ENCODE data around the gene IGSF21.

IGSF21 gene

DNA sequence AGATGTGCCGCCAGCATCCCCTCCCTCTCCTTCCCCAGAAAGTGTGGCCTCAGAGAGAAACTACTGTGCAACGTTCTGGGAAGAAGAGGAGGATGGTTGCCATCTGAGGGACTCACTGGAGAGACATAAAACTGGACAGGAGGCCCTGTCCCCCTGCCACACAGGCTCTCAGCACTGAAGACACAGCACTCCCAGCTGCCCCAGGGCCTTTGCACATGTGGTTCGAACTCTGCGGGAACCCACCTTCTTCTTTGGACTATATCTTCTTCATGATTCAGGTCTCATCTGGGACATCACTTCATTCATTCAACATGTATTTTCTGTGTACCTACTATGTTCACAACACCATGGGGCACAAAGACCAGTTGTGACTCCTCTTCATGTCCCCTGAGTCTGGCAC is 17.4 kb downstream of the IGSF21 start:
- H3K27ac ChIP-seq (ENCODE audit: low read depth, low read length): no peak overlapping the region
- no peaks in the 10 kb centered on the region for H3K27me3 ChIP-seq (ENCODE audit: control insufficient read depth, low read length)
- no peaks in the 10 kb centered on the region for H3F3A ChIP-seq (ENCODE audit: control insufficient read depth, insufficient read depth)
- H3K4me3 ChIP-seq (ENCODE audit: low read length): no peak overlapping the region
- H3K9me3 ChIP-seq (ENCODE audit: control insufficient read depth, insufficient read depth, low read length): no peaks in the 10 kb centered on the region
- H3K36me3 ChIP-seq (ENCODE audit: control insufficient read depth, low read length): no peaks in the 10 kb centered on the region
- no peaks in the 10 kb centered on the region for H3K4me1 ChIP-seq (ENCODE audit: control insufficient read depth, low read length)
- H4K20me1 ChIP-seq (ENCODE audit: control insufficient read depth, insufficient read depth, low read depth, low read length): no peaks in the 10 kb centered on the region
- TF ChIP-seq CTCF (IDR thresholded peaks at IDR 0.05; ENCODE audit: low read depth, low read length, poor library complexity, severe bottlenecking) (no peak), EZH2phosphoT487 (IDR thresholded peaks at IDR 0.05; ENCODE audit: borderline replicate concordance, low read length) (no peak)
- H3K9me2 ChIP-seq (replicated peaks; ENCODE audit: control insufficient read depth, low read length): no peaks in the 10 kb centered on the region
- H3K4me2 ChIP-seq (ENCODE audit: low read length): no peak overlapping the region
- no peaks in the 10 kb centered on the region for H3K79me2 ChIP-seq (ENCODE audit: control insufficient read depth, low read length)

DNA sequence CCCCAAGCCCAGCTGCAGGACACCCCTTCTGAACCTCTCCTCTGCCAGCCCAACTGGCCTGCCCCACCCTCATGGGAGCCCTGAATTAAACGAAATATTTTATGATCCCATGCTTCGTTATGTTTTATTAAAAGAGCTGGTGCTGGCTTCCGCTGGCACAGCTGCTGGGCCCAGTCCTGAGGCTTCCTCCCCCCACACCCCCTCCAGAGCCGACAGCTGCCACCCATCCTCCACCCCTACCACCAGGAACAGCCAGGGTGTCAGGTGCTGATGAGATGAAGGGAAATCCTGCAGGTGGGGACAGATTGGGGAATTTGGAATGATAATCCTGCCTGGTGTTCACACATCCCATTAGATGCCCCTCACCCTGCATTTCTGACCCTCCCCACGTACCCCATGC is 19.0 kb downstream of the IGSF21 start:
- no peaks in the 10 kb centered on the region for H3F3A ChIP-seq (ENCODE audit: control insufficient read depth, insufficient read depth)
- no peaks in the 10 kb centered on the region for H3K9me3 ChIP-seq (ENCODE audit: control insufficient read depth, insufficient read depth, low read length)
- H3K27me3 ChIP-seq (ENCODE audit: control insufficient read depth, low read length): no peaks in the 10 kb centered on the region
- TF ChIP-seq EZH2phosphoT487 (IDR thresholded peaks at IDR 0.05; ENCODE audit: borderline replicate concordance, low read length) (no peak), CTCF (IDR thresholded peaks at IDR 0.05; ENCODE audit: low read depth, low read length, poor library complexity, severe bottlenecking) (no peak)
- no peaks in the 10 kb centered on the region for H3K9me2 ChIP-seq (replicated peaks; ENCODE audit: control insufficient read depth, low read length)
- H4K20me1 ChIP-seq (ENCODE audit: control insufficient read depth, insufficient read depth, low read depth, low read length): no peaks in the 10 kb centered on the region
- no peak overlapping the region for H3K4me3 ChIP-seq (ENCODE audit: low read length)
- no peaks in the 10 kb centered on the region for H3K36me3 ChIP-seq (ENCODE audit: control insufficient read depth, low read length)
- no peaks in the 10 kb centered on the region for H3K4me1 ChIP-seq (ENCODE audit: control insufficient read depth, low read length)
- H3K27ac ChIP-seq (ENCODE audit: low read depth, low read length): no peak overlapping the region
- H3K79me2 ChIP-seq (ENCODE audit: control insufficient read depth, low read length): no peaks in the 10 kb centered on the region
- no peak overlapping the region for H3K4me2 ChIP-seq (ENCODE audit: low read length)

DNA sequence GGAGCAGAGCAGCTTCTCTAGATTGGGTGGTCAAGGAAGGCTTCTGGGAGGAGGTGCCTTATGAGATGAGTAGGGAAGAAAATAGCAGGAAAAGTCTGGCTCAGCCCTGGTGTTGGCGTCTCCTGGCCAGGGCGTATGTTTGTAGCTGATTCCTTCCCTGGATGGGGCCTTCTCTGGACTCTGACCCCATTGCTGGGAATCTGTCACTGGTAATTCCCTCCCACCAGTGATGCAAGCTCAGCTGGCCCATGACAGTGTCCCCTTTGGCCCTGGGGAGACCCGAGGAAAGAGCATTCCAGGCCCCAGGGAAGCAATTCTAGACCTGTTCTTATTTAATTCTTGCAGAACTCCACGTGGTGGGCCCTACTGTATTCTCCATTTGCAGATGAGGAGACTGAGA is 20.7 kb downstream of the IGSF21 start:
- TF ChIP-seq EZH2phosphoT487 (IDR thresholded peaks at IDR 0.05; ENCODE audit: borderline replicate concordance, low read length) (no peak), CTCF (IDR thresholded peaks at IDR 0.05; ENCODE audit: low read depth, low read length, poor library complexity, severe bottlenecking) (no peak)
- Histone ChIP-seq H3K4me3 (ENCODE audit: low read length) (no peak overlapping the region), H4K20me1 (ENCODE audit: control insufficient read depth, insufficient read depth, low read depth, low read length) (no peaks in the 10 kb centered on the region), H3K36me3 (ENCODE audit: control insufficient read depth, low read length) (no peaks in the 10 kb centered on the region), H3K9me2 (replicated peaks; ENCODE audit: control insufficient read depth, low read length) (no peaks in the 10 kb centered on the region), H3F3A (ENCODE audit: control insufficient read depth, insufficient read depth) (no peaks in the 10 kb centered on the region), H3K9me3 (ENCODE audit: control insufficient read depth, insufficient read depth, low read length) (no peaks in the 10 kb centered on the region), H3K4me1 (ENCODE audit: control insufficient read depth, low read length) (no peaks in the 10 kb centered on the region), H3K27ac (ENCODE audit: low read depth, low read length) (no peak overlapping the region), H3K4me2 (ENCODE audit: low read length) (no peak overlapping the region), H3K79me2 (ENCODE audit: control insufficient read depth, low read length) (no peaks in the 10 kb centered on the region), H3K27me3 (ENCODE audit: control insufficient read depth, low read length) (no peaks in the 10 kb centered on the region)

DNA sequence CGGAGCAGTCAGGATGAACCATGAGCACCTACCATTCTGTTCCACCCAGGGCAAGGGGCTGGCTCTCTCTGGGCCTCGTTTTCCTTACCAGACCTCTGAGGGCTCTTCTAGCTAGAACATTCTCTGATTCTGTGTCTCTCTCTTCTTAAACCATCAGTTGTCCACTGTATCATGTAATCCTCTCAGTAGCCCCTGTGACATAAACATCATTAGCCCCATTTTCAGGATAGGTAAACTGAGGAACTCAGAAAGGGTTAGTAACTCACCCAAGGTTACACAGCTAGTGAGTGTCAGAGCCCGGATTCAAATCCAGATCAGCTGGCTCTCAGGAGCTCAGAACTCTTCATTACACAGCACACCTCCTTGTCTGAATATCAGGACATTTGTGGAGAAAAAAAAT is 22.8 kb downstream of the IGSF21 start:
- TF ChIP-seq EZH2phosphoT487 (IDR thresholded peaks at IDR 0.05; ENCODE audit: borderline replicate concordance, low read length) (no peak), CTCF (IDR thresholded peaks at IDR 0.05; ENCODE audit: low read depth, low read length, poor library complexity, severe bottlenecking) (no peak)
- Histone ChIP-seq H3K4me2 (ENCODE audit: low read length) (no peak overlapping the region), H3K27me3 (ENCODE audit: control insufficient read depth, low read length) (no peaks in the 10 kb centered on the region), H3K4me3 (ENCODE audit: low read length) (no peak overlapping the region), H3F3A (ENCODE audit: control insufficient read depth, insufficient read depth) (no peaks in the 10 kb centered on the region), H3K4me1 (ENCODE audit: control insufficient read depth, low read length) (no peaks in the 10 kb centered on the region), H4K20me1 (ENCODE audit: control insufficient read depth, insufficient read depth, low read depth, low read length) (no peaks in the 10 kb centered on the region), H3K27ac (ENCODE audit: low read depth, low read length) (no peak overlapping the region), H3K36me3 (ENCODE audit: control insufficient read depth, low read length) (no peaks in the 10 kb centered on the region), H3K9me3 (ENCODE audit: control insufficient read depth, insufficient read depth, low read length) (no peaks in the 10 kb centered on the region), H3K9me2 (replicated peaks; ENCODE audit: control insufficient read depth, low read length) (no peaks in the 10 kb centered on the region), H3K79me2 (ENCODE audit: control insufficient read depth, low read length) (no peaks in the 10 kb centered on the region)
